GM03348 (cell line): ENCODE measurements around the gene LRRC25.
A peak's percentile ranks its signal among the peaks of the same experiment; 100 is the strongest.

ENCODE experiments used
- DNase-seq: peaks from one replicate; pipeline ENCODE4 v3.0.0; 2012; ENCODE audit warnings: low spot score

Gene LRRC25

DNA sequence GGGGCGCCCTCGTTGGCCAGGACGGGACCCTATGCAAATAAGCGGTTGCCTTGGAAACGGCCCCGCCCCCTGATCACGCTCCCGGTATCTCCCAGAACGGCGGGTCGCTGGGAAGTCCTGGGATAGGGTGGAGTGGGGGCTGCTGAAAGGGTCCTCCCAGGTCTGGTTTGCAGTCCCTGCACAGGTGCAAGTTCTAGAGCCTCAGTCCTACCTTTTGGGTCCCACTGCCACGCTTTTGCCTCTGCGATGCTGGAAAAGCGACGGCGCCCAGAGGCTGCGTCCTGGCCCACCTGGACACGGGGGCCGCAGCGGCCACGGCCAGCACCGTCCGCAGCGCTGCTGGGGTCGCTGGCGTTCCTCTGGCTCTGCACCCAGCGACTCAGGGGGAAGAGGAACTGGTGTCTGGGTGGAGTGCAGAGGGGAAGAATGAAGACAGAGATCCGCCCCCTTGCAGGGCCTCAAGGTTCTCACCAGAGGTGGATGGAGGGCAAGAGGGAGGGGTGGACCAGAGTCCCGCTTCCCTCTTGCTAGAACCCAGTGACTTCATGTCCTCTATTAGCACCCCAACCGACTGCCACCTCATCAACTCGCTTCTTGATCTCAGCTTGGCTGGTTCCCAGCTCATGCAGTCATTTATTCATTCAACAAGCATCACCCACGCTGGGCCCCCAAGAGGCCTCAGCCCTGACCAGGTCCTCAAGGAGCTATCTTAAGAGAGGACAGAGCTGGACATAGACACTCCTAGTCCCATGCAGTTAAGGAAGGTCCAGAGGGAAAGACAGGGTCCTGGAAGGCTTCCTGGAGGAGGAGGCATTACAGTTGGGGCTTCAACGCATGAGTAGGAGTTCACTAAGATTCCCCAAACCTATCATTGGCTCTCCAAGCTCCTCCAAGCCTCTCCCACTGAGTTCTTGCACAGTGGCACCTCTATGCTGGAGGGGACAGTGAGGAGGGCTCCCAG, at the start of gene LRRC25:
Gene LRRC25, minus strand, starts transcription at position 381 of the 961 bp plus-strand sequence. CDS start 659 bp downstream, outside the sequence.
- DNase-seq = no peak

GRCh38 chr19:18446811-18447359, 49.5 kb upstream of the LRRC25 start:
- no peak for DNase-seq

GRCh38 chr19:18446145-18446810, 48.9 kb upstream of the LRRC25 start:
- no peak for DNase-seq

GRCh38 chr19:18445262-18445948, 48.0 kb upstream of the LRRC25 start:
- DNase-seq = no peak

GRCh38 chr19:18444513-18444912, 47.1 kb upstream of the LRRC25 start:
- no peak for DNase-seq

GRCh38 chr19:18443831-18444230, 46.4 kb upstream of the LRRC25 start:
- no peak for DNase-seq

- DNase-seq = no peak
Measured at GRCh38 chr19:18443406-18443805, 46.0 kb upstream of the LRRC25 start.

GRCh38 chr19:18442941-18443340, 45.5 kb upstream of the LRRC25 start:
- DNase-seq = no peak

DNA sequence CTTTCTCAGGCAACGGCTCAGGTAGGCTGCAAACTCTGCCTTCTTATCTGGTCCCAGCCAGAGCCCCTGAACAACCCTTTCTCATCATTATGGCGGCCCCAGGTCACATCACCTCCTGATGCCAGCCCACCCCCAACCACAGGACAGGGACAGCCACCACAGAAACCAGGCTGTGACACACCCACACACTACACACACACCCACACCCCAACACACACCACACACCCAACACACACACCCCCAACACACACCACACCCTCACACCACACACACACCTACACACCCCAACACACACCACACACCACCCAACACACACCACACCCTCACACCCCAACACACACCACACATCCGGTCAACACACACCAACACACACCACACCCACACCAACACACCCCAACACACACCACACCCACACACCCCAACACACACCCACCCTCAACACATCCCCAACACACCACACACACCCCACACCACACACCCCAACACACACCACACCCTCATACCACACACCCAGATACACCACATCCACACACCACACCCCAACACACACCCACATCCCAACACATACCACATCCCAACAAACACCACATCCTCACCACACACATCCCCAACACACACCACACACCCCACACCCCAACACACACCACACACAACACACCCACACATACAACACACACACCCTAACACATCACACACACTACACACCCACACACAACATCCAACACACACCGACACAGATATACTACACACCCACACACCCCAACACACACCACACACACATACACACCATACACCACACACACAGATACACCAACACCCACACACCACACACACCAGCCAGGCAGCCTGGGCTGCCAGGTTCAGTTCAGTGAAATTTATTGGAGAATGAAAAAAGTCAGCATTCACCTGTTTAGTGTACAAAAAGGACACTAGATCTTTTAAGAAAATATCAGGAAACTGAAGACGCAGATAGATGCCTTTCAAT, 44.7 kb upstream of the LRRC25 start:
- DNase-seq = no peak

- DNase-seq = no peak
Measured at GRCh38 chr19:18440936-18441803, 43.7 kb upstream of the LRRC25 start.

- no peak for DNase-seq
Measured at GRCh38 chr19:18440415-18440877, 43.0 kb upstream of the LRRC25 start.

GRCh38 chr19:18439910-18440237, 42.5 kb upstream of the LRRC25 start:
- DNase-seq = no peak

DNA sequence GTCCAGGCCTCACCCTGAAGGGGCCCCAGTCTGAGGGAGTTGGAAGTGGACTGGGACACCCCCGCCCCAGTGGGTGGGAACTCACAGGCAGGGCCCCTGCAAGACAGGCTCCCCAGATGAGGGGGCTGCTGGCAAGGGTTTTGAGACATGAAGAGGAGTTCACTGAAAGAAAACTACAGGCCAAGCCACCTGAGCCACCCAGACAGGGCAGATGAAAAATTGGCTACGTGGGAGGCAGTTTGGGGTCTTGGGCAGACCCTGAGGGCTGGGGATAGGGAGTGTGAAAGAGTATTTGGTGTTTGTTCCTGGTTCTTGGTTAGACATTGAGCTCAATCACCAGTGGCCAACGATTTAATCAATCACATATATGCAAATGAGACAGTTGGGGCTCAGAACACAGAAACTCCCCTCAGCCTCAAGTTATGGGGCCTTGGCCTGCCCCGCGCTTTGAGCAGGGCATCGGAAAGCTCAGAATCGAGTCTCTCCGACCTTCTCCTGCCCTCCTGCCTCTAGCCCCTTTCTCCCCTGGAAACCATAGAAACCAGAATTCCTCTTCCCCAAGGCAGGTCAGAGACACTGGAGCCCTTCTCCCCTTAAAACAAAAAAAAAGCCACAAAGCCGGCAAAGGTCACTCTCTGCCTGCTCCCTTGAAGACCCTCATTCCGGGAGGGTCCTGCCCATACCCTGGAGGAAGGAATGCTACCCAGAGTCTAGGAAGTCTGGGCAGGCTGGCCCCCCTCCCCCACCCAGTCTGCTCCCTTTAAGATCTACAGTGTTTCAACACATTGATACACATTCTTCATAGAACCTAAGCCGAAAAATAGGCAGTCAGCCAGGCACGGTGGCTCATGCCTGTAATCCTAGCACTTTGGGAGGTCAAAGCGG, 41.8 kb upstream of the LRRC25 start:
- DNase-seq = no peak

- DNase-seq = no peak
Measured at GRCh38 chr19:18438331-18439024, 41.1 kb upstream of the LRRC25 start.

- peak; percentile 68 for DNase-seq
Measured at GRCh38 chr19:18437491-18438330, 40.3 kb upstream of the LRRC25 start, which contains the start of gene ISYNA1. ISYNA1 (minus strand) TSS chr19:18438133; CDS start chr19:18437979, 154 bp downstream.

GRCh38 chr19:18436671-18437490, 39.5 kb upstream of the LRRC25 start:
- peak; percentile 88 for DNase-seq
